GM19193 (cell line): ENCODE measurements around the gene PRR30.

Source experiments
- POLR2A ChIP-seq: IDR thresholded peaks from 4 replicates; pipeline ENCODE4 v1.6.1; 2011; ENCODE audit not compliant: insufficient read depth, insufficient read length; ENCODE audit errors: extremely low read depth

The PRR30 gene

DNA sequence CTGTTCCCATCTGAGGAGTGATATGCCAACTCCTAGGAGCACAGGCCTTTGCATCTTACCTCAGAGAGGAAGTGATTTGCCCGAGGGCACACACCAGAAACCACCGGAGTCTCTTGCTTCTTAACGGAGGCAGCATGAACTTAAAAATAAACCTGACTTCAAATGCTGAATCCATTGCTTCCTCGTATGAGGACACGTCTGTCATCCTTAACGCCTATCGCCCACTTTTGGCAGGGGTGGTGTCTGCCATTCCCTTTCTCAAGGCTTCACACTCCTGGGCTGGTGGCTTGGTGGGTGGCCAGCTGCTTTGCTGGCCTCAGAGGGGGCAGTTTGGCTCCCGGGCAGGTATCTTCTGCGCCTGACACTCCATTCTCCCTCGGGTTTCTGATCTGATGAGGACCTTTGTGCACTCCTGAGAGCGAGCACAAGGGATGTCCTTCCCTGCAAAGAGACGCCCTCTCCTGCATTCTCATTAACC lies 3.7 kb downstream of the PRR30 start:
- no peak for TF ChIP-seq POLR2A

DNA sequence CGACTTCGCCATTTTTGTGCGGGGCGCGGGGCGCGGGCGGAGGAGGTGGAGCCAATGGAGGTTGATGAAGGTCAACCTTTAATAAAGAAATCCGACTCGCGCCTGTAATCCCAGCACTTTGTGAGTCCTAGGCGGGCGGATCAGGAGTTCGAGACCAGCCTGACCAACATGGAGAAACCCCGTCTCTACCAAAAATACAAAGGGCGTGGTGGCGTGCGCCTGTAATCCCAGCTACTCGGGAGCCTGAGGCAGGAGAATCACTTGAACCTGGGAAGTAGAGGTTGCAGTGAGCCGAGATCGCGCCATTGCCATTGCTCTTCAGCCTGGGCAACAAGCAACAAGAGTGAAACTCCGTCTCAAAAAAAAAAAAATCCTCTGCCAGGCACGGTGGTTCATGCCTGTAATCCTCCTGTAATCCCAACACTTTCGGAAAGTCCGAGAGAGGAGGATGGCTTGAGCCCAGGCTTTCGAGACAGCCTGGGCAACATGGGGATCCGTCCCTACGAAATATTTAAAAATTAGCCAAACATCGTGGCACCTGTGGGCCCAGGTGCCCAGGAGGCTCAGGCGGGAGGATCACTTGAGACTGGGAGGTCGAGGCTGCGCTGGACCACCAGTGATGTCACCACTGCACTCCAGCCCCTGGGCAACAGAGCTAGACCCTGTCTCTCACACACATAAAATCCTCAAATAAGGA lies 4.3 kb downstream of the PRR30 start:
- TF ChIP-seq POLR2A = no peak

DNA sequence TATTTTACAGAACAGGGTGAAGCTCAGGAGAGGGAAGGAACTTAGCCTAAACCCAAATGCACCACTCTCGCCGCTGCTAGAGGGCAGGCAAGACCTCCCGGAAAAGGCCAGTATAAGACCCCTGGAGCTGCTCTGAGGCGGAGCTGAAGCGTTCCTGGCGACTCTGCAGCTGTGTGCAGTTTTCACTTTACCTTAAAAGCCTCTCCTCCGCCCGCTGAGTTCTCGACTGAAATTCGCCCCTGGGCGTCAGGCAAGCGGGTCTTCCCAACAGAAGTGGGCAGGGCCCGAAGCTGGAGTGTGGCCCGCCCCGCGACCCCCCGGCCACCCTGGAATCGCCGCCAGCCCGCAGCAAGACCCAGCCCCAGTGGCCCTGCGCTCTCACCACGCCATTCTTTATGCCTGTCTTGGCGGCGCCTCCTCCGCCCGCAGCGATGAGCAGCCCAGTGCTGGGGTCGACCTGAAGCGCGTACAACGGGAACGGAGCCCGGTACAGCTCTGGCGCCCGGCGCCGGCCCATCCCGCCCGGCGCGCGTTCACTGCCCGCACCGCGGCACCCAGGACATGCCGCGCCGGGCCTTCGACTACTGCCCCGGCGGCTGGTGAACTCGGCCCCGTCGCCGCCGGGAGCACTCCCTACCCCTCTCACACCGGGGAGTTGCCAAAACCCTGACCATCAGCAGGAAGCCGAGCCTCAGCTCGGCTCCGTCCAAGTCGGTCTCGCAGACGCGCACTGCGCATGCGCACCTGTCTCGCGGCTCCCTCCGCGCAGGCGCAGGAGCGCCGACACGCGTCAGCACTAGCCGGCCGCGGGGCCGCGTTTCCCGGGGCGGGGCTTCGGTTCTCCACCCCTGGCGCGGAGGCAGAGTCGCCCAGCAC lies 5.1 kb downstream of the PRR30 start, which contains the start of gene PREB:
Gene PREB, minus strand, starts transcription at position 732 of the 876 bp plus-strand sequence. Its CDS starts 215 bp downstream, at position 517.
- peak; percentile 89 for TF ChIP-seq POLR2A

DNA sequence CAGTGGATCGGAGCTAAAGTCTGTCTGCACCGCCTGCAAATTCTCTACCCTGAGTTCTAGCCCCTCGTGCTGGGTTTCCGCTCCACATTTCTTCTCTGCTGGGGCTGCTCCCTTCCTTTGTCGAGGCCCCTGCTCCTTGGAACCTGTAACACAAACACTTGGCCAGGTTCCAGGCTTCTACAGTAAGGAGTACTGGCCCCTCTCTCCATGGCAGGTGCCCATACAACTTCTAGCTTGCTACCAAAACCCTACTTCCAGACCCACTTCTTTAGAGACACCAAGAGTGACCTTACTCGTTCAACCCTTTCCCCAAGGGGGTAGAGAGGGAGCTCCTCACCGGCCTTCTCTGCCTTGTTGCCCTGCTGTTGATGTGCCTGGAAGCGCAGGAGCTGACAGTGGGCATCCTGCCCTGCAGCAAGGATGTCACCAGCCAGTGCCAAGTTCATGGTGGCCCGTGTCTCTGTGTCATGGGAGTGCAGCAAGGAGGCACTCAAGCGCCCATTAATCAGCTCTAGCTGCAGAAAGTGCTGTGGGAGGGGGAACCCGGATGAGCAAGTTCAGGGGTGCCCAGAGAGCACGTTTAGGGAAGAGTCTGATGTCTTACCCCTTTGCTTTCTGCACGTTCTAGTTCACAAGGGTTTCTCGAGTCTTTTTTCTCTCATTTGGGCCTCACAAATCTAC lies 5.9 kb downstream of the PRR30 start:
- no peak for TF ChIP-seq POLR2A

DNA sequence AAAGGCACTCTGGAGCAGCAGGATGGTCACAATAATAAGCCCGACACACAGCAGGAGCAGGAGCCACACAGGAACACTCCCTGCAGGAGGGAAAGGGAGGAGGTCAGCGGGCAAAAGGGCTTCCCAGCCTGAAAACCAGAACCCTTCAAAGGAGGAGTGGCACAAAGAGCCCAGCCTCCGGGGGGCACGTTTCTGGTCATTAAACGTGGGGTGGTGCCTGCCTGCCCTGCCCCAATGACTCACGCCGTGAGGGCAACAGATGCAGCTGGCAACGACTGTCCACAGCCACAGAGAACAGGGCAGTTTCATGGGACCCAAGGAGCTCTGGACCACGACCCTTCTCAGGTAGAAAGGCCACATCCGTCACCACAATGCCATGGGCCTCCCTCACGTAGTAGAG lies 7.8 kb downstream of the PRR30 start:
- TF ChIP-seq POLR2A = no peak

DNA sequence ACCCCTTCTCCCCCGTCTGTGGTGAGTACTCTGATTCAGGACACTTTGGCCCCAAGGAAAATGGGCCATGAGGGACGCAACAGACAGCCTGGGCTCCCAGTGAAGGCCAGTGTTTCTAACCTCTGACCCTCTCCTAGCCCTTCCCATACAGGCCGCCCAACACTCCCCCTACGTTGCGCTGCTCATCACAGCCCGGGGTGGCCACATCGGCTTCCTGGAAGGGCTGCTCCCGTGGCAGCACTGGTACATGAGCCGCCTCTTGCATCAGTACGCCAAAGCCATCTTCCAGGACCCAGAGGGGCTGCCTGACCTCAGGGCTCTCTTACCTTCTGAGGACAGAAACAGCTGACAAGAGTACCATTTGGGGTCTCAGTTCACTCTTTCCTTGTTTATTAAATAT lies 8.8 kb downstream of the PRR30 start:
- TF ChIP-seq POLR2A = no peak

DNA sequence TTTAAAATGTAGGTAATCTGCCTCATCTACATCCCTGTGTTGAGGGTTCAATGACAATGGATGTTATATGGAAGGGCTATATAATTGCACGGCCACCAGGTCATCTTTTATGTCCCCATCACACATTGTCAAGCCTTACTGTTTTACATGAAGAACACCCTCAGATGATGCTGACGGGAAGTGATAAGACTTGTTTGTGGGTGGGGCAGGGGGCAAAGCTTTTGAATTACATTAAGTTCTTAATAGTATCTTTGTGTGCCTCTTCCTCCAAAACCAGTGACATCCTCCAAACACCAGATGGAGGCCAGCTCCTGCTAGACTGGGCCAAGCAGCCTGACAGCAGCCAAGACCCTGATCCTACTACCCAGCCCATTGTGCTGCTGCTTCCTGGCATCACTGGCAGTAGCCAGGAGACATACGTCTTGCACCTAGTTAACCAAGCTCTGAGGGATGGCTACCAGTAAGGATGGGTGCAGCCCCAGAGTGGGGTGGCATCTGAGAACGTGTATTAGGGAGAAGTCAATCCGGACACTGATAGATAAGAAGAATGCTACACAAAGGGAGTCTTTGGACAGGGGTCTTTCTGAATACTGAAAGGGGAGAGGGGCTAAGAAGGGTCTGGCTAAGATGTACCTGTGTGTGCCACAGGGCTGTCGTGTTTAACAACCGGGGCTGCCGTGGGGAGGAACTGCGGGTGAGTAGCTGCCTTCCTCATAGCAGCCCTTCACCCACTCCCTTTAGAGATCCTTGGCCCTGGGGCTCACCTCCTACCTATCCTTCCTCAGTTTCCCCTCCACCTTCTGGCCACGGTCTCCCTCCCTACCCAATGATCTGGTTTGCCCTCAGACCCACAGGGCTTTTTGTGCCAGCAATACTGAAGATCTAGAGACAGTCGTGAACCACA lies 10.3 kb downstream of the PRR30 start:
- TF ChIP-seq POLR2A = no peak

DNA sequence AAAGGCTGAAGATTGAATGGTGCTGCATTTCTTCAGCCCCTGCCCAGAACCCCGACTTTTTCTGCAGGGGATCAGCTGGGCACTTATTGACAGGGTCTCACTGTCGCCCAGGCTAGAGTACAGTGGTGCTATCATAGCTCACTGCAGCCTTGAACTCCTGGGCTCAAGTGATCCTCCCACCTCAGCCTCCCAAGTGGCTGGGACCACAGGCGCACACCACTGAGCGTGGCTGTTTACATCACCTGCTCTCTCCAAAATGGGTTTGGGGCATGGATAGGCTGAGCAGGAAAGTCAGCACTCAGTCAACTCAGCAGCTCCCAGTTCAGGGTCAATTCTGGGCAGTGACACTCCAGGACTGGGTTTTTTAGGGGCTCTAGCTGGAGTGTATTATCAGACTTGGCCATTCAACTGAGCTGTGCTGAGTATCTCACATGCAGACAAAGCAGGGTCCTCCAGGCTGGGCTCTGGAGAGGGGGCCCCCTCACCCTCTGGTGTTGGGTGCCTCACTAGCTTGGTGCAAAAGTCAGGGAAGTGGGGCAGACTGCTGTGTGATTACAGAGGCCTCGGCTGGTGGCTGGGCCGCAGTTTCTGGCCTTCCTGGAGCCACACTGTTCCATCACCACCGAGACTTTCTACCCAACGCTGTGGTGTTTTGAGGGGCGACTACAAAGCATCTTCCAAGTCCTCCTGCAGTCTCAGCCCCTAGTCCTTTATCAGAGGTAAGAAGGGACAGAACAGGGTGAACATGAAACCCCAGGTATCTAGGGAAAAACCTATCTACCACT lies 11.1 kb downstream of the PRR30 start:
- TF ChIP-seq POLR2A = no peak

DNA sequence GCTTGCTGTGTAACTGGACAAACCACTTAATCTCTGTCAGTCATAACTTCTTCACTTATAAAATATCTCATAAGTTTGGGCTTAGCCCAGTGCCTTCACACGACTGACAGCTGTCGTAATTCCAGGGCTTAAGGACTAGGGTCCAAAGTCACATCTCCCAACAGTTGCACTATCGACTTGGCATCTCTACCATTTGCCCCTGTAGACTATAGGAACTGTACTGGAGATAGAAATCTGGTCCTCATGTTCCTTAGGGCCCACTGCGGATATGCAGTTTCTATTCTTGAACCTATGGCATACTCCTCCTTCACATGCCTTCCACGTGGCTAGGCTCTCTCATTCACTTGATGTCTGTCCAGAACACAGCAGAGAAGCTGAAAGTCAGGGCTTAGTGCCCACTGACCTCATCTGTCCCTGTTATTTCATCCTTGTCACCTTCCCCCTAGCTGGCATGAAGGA lies 12.9 kb downstream of the PRR30 start:
- TF ChIP-seq POLR2A = no peak

DNA sequence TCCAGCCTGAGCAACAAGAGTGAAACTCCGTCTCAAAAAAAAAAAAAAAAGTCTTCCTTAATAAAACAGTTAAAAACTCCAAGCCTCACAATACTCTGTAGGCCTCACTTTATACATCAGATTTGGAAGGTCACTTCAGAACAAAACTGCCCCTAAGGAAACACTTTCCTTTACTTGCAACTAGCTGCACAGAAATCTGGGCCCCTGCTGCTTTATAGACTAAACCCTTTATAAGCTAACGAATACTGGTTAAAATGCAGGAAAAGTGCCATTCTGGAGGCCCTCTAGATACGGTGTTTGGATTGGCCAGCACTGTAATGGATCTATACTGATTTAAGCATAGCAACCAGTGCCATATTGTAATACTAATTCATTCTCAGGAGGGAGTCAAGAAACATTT lies 14.1 kb downstream of the PRR30 start:
- no peak for TF ChIP-seq POLR2A

DNA sequence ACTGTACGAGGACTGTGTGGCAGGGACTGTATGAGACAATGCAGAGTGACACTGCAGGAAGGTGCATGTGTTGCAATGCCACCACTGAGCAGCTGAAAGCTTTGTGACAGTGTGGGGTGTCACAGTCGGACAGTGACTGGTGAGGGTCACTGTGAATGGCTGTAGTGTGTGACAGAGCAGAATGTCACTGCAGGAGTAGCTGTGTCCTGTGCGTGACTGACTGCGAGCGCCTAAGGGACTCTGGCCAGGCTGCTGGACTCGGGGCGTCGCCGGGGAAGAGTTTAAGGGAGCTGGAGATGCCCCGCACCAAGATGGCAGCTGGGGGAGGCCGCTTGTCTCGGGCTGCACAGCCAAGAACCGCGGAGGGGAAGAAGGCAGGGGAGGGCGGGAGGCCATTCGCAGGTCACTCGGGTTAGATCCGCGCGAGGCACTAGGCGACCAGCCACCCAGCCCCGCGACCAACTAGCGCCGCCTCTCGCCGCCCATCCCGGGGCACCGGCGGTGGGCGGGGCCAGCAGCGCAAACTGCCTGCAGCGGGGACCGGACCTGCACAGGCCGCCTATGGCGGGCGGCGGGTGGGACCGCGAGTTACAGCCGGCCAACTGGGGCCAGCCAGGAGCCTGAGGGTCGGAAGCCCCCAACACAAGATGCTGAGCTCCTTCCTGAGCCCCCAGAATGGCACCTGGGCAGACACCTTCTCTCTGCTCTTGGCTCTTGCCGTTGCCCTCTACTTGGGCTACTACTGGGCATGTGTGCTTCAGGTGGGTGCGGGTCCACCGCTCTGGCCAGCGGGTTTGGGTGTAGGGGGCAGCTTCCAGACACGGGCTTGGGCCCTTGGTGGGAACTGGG lies 15.7 kb downstream of the PRR30 start, which contains the start of gene ABHD1:
Gene ABHD1, plus strand, starts transcription at position 514 of the 849 bp plus-strand sequence. Its CDS starts 134 bp downstream, at position 648.
- no peak for TF ChIP-seq POLR2A

DNA sequence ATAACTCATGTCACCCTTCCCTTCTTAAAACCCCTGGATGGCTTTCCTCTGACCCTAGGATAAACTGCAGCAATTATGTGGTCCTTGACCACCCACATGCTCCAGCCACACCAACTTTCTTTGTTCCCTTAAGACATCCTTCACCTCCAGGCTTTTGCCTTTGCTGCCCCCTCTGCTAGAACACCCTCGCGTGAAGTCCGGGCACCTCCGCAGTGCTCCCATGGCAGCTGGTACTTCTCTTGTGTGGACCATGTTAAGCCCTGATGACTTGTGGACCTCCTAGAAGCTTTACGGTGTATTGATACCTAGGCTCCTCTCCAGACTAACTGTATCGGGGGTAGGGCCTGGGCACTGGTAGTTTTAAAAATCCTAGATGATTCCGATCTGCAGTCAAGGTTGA lies 16.4 kb downstream of the PRR30 start:
- TF ChIP-seq POLR2A = no peak

DNA sequence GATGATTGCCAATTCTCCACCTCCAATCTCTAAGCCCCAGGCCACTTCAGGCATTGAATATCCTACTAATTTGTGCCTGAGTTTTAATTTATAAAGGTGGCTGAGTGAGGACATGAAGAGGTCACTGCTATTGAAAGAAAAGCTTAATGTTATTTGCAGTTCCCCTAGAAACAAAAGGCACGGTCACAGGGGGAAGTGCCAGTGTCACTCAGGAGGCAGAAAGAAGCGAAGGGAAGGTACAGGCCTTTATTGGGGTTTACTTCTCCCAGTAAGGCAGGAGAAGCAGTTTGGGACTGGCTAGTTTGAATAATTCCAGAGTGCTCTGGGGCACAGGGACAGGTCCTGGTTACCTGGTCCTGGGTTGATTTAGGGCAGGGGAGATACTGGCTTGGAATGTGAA lies 17.3 kb downstream of the PRR30 start:
- TF ChIP-seq POLR2A = no peak
